Activated CD4-positive, CD25-positive, alpha-beta regulatory T cell treated with anti-CD3 and anti-CD28 coated beads, Interleukin-2, amount 50 U/mL, for 24 hours (primary cell): Measurements from ENCODE around the gene TATDN2.
A peak's percentile ranks its signal among the peaks of the same experiment; 100 is the strongest.
"Not testable (repeated sequence)": the region's sequence is repeated elsewhere in the genome, so short reads cannot be mapped to it uniquely, and the experiment has no call there.

Experiments
- ATAC-seq, 2 donors: fragments of 150-1000 bp; cut with Tn5 transposase; one replicate each; pipeline ENCODE4 v1.10.0; 2021; ENCODE audit warnings: mild to moderate bottlenecking in 1 of 2, moderate library complexity in 1 of 2

The TATDN2 gene

GRCh38 chr3:10291641-10292040 lies 43.4 kb downstream of the TATDN2 start:
- ATAC-seq = no peak

- peak in 1 of 2 donors; percentile 50 for ATAC-seq
Observed at GRCh38 chr3:10292505-10293419, 44.5 kb downstream of the TATDN2 start, which contains the start of gene GHRL. Gene GHRL, minus strand, starts transcription at chr3:10292947. Its CDS starts 2,767 bp downstream, at chr3:10290180.

- no peak for ATAC-seq
Observed at GRCh38 chr3:10294030-10294586, 45.8 kb downstream of the TATDN2 start.

- not testable (repeated sequence) for ATAC-seq
Observed at GRCh38 chr3:10298064-10298463, 49.8 kb downstream of the TATDN2 start.

- no peak for ATAC-seq
Observed at GRCh38 chr3:10299175-10299574, 50.9 kb downstream of the TATDN2 start.

- ATAC-seq = peak; percentile 55 to 66
Observed at GRCh38 chr3:10299679-10300078, 51.4 kb downstream of the TATDN2 start.

GRCh38 chr3:10300087-10300486 lies 51.8 kb downstream of the TATDN2 start:
- ATAC-seq = peak in 1 of 2 donors; percentile 16

GRCh38 chr3:10303105-10303504 lies 54.8 kb downstream of the TATDN2 start:
- ATAC-seq = no peak

- ATAC-seq = no peak
Observed at GRCh38 chr3:10303785-10304184, 55.5 kb downstream of the TATDN2 start.

GRCh38 chr3:10304905-10305304 lies 56.6 kb downstream of the TATDN2 start:
- ATAC-seq = no peak

GRCh38 chr3:10305331-10305902 lies 57.2 kb downstream of the TATDN2 start:
- ATAC-seq = no peak

- ATAC-seq = no peak
Observed at GRCh38 chr3:10306156-10306555, 57.9 kb downstream of the TATDN2 start.

- no peak for ATAC-seq
Observed at GRCh38 chr3:10308678-10309077, 60.4 kb downstream of the TATDN2 start.

- no peak for ATAC-seq
Observed at GRCh38 chr3:10309736-10310135, 61.5 kb downstream of the TATDN2 start.

- no peak for ATAC-seq
Observed at GRCh38 chr3:10310578-10310977, 62.3 kb downstream of the TATDN2 start.

- ATAC-seq = no peak
Observed at GRCh38 chr3:10311710-10312109, 63.5 kb downstream of the TATDN2 start.

- ATAC-seq = no peak
Observed at GRCh38 chr3:10312391-10312790, 64.1 kb downstream of the TATDN2 start.

GRCh38 chr3:10312861-10313260 lies 64.6 kb downstream of the TATDN2 start:
- no peak for ATAC-seq

- no peak for ATAC-seq
Observed at GRCh38 chr3:10315101-10315500, 66.8 kb downstream of the TATDN2 start.

GRCh38 chr3:10315771-10316344 lies 67.6 kb downstream of the TATDN2 start:
- no peak for ATAC-seq

- ATAC-seq = no peak
Observed at GRCh38 chr3:10317311-10317960, 69.2 kb downstream of the TATDN2 start.

- no peak for ATAC-seq
Observed at GRCh38 chr3:10317961-10318350, 69.7 kb downstream of the TATDN2 start.

- ATAC-seq = no peak
Observed at GRCh38 chr3:10319251-10319650, 71.0 kb downstream of the TATDN2 start.
